Mammary microvascular endothelial cell (primary cell): ENCODE results near the gene BPIFA1. TPM values are rescaled to one million over a fixed set of nuclear protein-coding genes. Genes with fewer than 3 reads are reported as not detected.

Experiments
- total RNA-seq: library from RNA; depleted of rRNA; stranded (reverse); fragments of >200 nt; gene quantifications from 2 replicates; pipeline ENCODE4 v1.2.3, GENCODE V29; 2015

Gene BPIFA1
- total RNA-seq = not detected in 2 replicates

GRCh38 chr20:33235696-33236095 lies at the start of gene BPIFA1:
BPIFA1 (plus strand) TSS chr20:33235996; CDS start chr20:33237712, 1,716 bp downstream.

GRCh38 chr20:33217052-33217451 lies 18.7 kb upstream of the BPIFA1 start, which contains the start of gene BPIFA3:
BPIFA3 (plus strand) TSS chr20:33217352; CDS start chr20:33217537, 185 bp downstream.

GRCh38 chr20:33282991-33283555 lies 47.3 kb downstream of the BPIFA1 start, which contains the start of gene BPIFB1:
BPIFB1 (plus strand) TSS chr20:33283214; CDS start chr20:33286074, 2,860 bp downstream.

Other genes with a start within 250 kb of the BPIFA1 start
- not detected in 2 replicates for gene SUN5, start 231.6 kb upstream of the BPIFA1 start, total RNA-seq
- not detected in 2 replicates for gene BPIFB2, start 228.3 kb upstream of the BPIFA1 start, total RNA-seq
- not detected in 2 replicates for gene BPIFB6, start 204.3 kb upstream of the BPIFA1 start, total RNA-seq
- not detected in 2 replicates for gene BPIFB3, start 182.1 kb upstream of the BPIFA1 start, total RNA-seq
- gene BPIFB4, start 156.4 kb upstream of the BPIFA1 start, total RNA-seq = not detected in 2 replicates
- not detected in 2 replicates for gene BPIFA2, start 67.8 kb upstream of the BPIFA1 start, total RNA-seq
- gene BPIFA3, start 18.6 kb upstream of the BPIFA1 start, total RNA-seq = not detected in 2 replicates
- not detected in 2 replicates for gene BPIFB1, start 47.2 kb downstream of the BPIFA1 start, total RNA-seq
- gene CDK5RAP1, start 165.5 kb downstream of the BPIFA1 start, total RNA-seq = 19.3 and 20.7 TPM in 2 replicates
- gene SNTA1, start 207.8 kb downstream of the BPIFA1 start, total RNA-seq = 7.6 and 8.5 TPM in 2 replicates